RWPE1 (cell line): ENCODE results near the gene CREB3.

Experiments used
- CTCF ChIA-PET: fragments of 350-600 bp; sonication (Branson Sonifier 250); formaldehyde crosslinking; extraction: SDS; loops from one replicate; lab custom pipeline; 2021; lab: Yijun Ruan, JAX
- POLR2A ChIA-PET: fragments of 400-600 bp; formaldehyde crosslinking; extraction: SDS; loops from one replicate; lab custom pipeline; 2020; ENCODE audit warnings: antibody characterized with exemption; ENCODE audit not compliant: low non-redundant PET; lab: Yijun Ruan, JAX
- DNase-seq: peaks from one replicate; pipeline ENCODE4 v3.0.0; 2012; ENCODE audit warnings: low spot score
- H3K27ac ChIP-seq: fragments of 450-650 bp; 2 replicates; pipeline ENCODE4 v1.5.1; 2017
- TF ChIP-seq, protein P1 (sequence below): fragments of 450-650 bp; conservative IDR thresholded peaks from 2 replicates; pipeline ENCODE4 v1.5.1; 2017; ENCODE audit warnings: low read depth, mild to moderate bottlenecking

Gene CREB3

DNA sequence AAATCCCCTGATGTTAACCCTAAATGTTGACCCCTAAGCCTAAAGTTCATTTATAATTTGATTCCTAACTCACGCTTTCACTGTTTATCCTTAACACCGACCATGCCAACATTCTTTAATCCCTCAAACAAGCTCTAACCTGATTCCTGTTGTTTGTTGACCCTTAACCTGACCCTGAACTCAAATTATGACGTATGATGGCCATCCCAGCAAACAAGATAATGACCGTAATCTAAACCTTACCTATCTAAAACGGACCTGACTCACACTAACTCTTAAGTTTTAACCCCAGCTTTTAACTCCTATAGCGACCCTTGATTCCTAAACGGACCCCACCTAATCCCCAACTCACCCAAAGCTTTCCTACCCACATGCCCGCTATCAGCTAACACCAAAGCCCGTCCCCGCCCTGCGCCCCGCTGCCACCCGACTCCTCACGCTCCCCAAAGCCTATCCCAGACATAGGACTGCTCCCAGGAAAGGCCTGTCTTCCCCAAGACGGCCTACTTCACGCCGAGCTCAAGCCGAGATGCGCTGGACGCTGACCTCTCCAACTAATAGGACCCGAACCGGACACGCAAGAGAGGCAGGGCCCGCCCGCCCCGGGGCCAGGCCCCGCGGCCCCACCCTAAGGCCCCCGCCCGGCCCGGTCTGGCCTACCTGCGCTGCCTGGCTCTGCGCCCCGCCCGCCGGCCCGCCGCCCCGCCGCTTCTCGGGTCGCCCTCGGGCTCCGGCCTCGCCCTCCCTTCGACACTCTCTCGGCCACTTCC lies 866 bp upstream of the CREB3 start:
- CTCF ChIA-PET = interaction anchor here (0.6 to 1.7 kb wide), 4 partner anchors 36 to 85 kb away, joined by 3 to 7 read pairs (median 3); partner anchors contain the start of genes ARHGEF39 and CCDC107
- peak; percentile 62 for DNase-seq
- H3K27ac ChIP-seq = peak overlapping the region; percentile 95
- POLR2A ChIA-PET = interaction anchor here (1.0 to 2.4 kb wide), 2 partner anchors 18 to 85 kb away, joined by 4 to 13 read pairs; partner anchors contain the start of genes GBA2 and RGP1
- TF ChIP-seq, protein P1, sequence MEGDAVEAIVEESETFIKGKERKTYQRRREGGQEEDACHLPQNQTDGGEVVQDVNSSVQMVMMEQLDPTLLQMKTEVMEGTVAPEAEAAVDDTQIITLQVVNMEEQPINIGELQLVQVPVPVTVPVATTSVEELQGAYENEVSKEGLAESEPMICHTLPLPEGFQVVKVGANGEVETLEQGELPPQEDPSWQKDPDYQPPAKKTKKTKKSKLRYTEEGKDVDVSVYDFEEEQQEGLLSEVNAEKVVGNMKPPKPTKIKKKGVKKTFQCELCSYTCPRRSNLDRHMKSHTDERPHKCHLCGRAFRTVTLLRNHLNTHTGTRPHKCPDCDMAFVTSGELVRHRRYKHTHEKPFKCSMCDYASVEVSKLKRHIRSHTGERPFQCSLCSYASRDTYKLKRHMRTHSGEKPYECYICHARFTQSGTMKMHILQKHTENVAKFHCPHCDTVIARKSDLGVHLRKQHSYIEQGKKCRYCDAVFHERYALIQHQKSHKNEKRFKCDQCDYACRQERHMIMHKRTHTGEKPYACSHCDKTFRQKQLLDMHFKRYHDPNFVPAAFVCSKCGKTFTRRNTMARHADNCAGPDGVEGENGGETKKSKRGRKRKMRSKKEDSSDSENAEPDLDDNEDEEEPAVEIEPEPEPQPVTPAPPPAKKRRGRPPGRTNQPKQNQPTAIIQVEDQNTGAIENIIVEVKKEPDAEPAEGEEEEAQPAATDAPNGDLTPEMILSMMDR = no peak

- H3K27ac ChIP-seq = peak overlapping the region; percentile 95
- TF ChIP-seq, protein P1 = peak; percentile 40
- ChIA-PET POLR2A (interaction anchor here (2.4 kb wide), 1 partner anchor 16 kb away, joined by 13 read pairs; the partner anchor contains the start of genes GBA2 and RGP1), CTCF (interaction anchor here (1.1 to 1.7 kb wide), 4 partner anchors 11 to 149 kb away, joined by 4 to 7 read pairs (median 6); partner anchors contain the start of gene CCDC107)
- peak; percentile 87 for DNase-seq
Observed at GRCh38 chr9:35732800-35733541, 505 bp downstream of the CREB3 start.

DNA sequence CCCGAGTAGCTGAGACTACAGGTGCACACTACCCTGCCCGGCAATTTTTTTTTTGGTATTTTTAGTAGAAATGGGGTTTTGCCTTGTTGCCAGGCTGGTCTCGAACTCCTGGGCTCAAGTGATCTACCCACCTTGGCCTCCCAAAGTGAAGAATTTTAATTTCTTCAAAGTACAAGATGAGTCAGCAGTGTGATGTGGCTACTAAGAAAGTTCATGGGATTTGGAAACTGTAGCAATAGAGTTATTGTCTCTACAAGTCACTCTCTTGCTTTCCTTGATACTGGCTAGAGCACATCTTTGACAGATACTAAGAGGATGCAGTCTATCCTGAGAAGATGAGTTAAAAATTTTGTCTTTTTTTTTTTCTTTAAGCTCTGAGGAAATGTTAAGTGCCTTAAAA lies 1.6 kb downstream of the CREB3 start:
- H3K27ac ChIP-seq = peak overlapping the region; percentile 48; the same call in 1 of the 2 replicates
- POLR2A ChIA-PET = no interaction called here
- TF ChIP-seq, protein P1 = no peak
- no peak for DNase-seq
- CTCF ChIA-PET = interaction anchor here (0.5 to 1.2 kb wide), 3 partner anchors 10 to 96 kb away, joined by 3 to 4 read pairs (median 3); partner anchors contain the start of gene TMEM8B

DNA sequence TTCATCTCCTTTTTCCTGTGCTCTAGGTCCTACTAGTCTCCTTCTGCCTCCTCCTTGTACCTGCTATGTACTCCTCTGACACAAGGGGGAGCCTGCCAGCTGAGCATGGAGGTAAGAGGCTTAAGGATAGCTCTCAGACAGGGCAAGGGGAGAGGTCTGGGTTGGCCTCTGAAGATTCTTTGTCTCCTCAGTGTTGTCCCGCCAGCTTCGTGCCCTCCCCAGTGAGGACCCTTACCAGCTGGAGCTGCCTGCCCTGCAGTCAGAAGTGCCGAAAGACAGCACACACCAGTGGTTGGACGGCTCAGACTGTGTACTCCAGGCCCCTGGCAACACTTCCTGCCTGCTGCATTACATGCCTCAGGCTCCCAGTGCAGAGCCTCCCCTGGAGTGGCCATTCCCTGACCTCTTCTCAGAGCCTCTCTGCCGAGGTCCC lies 3.8 kb downstream of the CREB3 start:
- peak overlapping the region; percentile 63 for H3K27ac ChIP-seq
- CTCF ChIA-PET = interaction anchor here (0.5 to 1.9 kb wide), 14 partner anchors 9 to 146 kb away, joined by 3 to 10 read pairs (median 4); partner anchors contain the start of gene GBA2
- POLR2A ChIA-PET = no interaction called here
- DNase-seq = peak; percentile 72
- TF ChIP-seq, protein P1 = peak; percentile 98

DNA sequence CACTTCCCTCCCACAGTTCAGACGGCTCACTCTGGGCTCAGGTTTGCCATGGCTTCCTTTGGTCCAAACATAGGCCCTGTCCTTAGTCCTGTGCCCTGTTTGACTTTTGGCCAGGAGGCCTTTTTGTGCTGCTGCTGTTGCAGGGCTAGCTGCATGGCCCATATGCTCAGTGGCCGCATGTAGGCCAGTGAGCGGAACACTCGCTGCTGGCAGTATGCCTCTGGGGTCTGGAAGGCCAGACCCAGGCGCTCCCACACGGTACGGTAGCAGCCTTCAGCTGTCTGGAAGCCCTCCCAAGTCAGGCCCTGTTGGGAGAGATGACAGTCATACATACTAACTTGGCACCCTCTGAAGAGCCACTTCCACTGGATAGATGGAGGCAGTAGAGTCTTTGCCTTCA lies 4.7 kb downstream of the CREB3 start:
- ChIA-PET POLR2A (no interaction called here), CTCF (interaction anchor here (1.0 to 1.1 kb wide), 2 partner anchors 11 to 78 kb away, joined by 3 to 9 read pairs; no protein-coding TSS in a partner anchor)
- H3K27ac ChIP-seq = peak overlapping the region; percentile 63
- DNase-seq = no peak
- TF ChIP-seq, protein P1 = no peak

- peak overlapping the region; percentile 63 for H3K27ac ChIP-seq
- TF ChIP-seq, protein P1 = no peak
- no peak for DNase-seq
- CTCF ChIA-PET = interaction anchor here (0.6 to 1.1 kb wide), 3 partner anchors 10 to 22 kb away, joined by 3 to 9 read pairs (median 4); no protein-coding TSS in a partner anchor
- POLR2A ChIA-PET = no interaction called here
Observed at GRCh38 chr9:35738186-35738585, 5.7 kb downstream of the CREB3 start.
